GM12878 (cell line): ENCODE data around the gene NLN.

Experiments used
- CEBPZ ChIP-seq: fragments of 150-350 bp; IDR thresholded peaks from 2 replicates; pipeline ENCODE4 v1.6.1; 2016; ENCODE audit warnings: low read depth, low read length
- MXI1 ChIP-seq: fragments of 150-350 bp; IDR thresholded peaks from 2 replicates; pipeline ENCODE4 v1.6.1; 2011; ENCODE audit warnings: low read depth, mild to moderate bottlenecking, inconsistent platforms, low read length, improper control_type of control experiment
- NBN ChIP-seq: fragments of 450-650 bp; IDR thresholded peaks from 2 replicates; pipeline ENCODE4 v1.6.1; 2016
- NFXL1 ChIP-seq: fragments of 450-650 bp; IDR thresholded peaks from 2 replicates; pipeline ENCODE4 v1.6.1; 2017; ENCODE audit warnings: antibody characterized with exemption, mild to moderate bottlenecking, borderline replicate concordance
- PBX3 ChIP-seq: IDR thresholded peaks from 2 replicates; pipeline ENCODE4 v1.6.1; 2011; ENCODE audit warnings: mild to moderate bottlenecking, low read depth, low read length, moderate library complexity; ENCODE audit not compliant: insufficient replicate concordance
- POLR2A ChIP-seq: IDR thresholded peaks from 2 replicates; pipeline ENCODE4 v1.6.1; 2011; ENCODE audit warnings: low read depth, mild to moderate bottlenecking, low read length
- RAD21 ChIP-seq: IDR thresholded peaks from 2 replicates; pipeline ENCODE4 v1.6.1; 2011; ENCODE audit warnings: mild to moderate bottlenecking, low read depth, low read length, moderate library complexity; ENCODE audit not compliant: insufficient read depth
- REST ChIP-seq: IDR thresholded peaks from 2 replicates; pipeline ENCODE4 v1.6.1; 2012; ENCODE audit warnings: mild to moderate bottlenecking, low read depth, low read length
- TAF1 ChIP-seq: IDR thresholded peaks from 2 replicates; pipeline ENCODE4 v1.6.1; 2011; ENCODE audit warnings: mild to moderate bottlenecking, low read depth, low read length, borderline replicate concordance
- TF ChIP-seq, protein P1 (sequence below), 3 experiments: IDR thresholded peaks in 2 of 3; conservative IDR thresholded peaks in 1 of 3; 2 replicates each; pipeline ENCODE4 v1.5.1; 2011; ENCODE audit warnings: low read depth in 3 of 3, low read length in 3 of 3, mild to moderate bottlenecking in 3 of 3, control low read depth in 2 of 3, moderate library complexity in 2 of 3, inconsistent platforms in 1 of 3, mixed read lengths in 1 of 3; ENCODE audit not compliant: control insufficient read depth in 2 of 3, insufficient read depth in 1 of 3; ENCODE audit errors: extremely low read depth in 1 of 3

GRCh38 chr5:65812648-65813047, 90.6 kb downstream of the NLN start:
- TF ChIP-seq CEBPZ = no peak
- no peak for TF ChIP-seq MXI1
- TF ChIP-seq, protein P1, sequence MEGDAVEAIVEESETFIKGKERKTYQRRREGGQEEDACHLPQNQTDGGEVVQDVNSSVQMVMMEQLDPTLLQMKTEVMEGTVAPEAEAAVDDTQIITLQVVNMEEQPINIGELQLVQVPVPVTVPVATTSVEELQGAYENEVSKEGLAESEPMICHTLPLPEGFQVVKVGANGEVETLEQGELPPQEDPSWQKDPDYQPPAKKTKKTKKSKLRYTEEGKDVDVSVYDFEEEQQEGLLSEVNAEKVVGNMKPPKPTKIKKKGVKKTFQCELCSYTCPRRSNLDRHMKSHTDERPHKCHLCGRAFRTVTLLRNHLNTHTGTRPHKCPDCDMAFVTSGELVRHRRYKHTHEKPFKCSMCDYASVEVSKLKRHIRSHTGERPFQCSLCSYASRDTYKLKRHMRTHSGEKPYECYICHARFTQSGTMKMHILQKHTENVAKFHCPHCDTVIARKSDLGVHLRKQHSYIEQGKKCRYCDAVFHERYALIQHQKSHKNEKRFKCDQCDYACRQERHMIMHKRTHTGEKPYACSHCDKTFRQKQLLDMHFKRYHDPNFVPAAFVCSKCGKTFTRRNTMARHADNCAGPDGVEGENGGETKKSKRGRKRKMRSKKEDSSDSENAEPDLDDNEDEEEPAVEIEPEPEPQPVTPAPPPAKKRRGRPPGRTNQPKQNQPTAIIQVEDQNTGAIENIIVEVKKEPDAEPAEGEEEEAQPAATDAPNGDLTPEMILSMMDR (IDR thresholded peaks at IDR 0.05 in 2 of 3, conservative IDR thresholded peaks at IDR 0.05 in 1 of 3; ENCODE audit: control insufficient read depth in 2 of 3, extremely low read depth in 1 of 3, insufficient read depth in 1 of 3, low read depth in 3 of 3, low read length in 3 of 3) = no peak
- TF ChIP-seq POLR2A = no peak
- no peak for TF ChIP-seq NFXL1
- TF ChIP-seq PBX3 = no peak
- TF ChIP-seq REST = no peak
- no peak for TF ChIP-seq TAF1
- no peak for TF ChIP-seq RAD21
- TF ChIP-seq NBN = no peak
